Measurements from ENCODE around the gene ADARB2. TPM values are rescaled to one million over a fixed set of nuclear protein-coding genes. Genes with fewer than 3 reads are reported as not detected.

The ADARB2 gene
- total RNA-seq, 1 experiment from 2014 or later, result not detected

DNA sequence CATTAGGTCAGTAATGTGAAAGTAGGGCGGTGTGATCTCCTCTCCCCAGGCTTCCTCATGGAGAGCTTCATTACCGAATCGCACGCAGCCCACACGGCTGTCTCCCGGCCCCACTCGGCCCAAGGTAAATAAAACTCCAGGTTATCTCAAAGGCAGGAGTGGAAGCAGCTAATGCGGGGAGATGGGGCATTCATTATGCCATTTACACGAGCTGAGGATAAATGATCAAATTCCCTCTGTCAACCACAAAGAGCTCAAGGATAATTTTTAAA lies 93.5 kb downstream of the ADARB2 start:
- DNase-seq (ENCODE audit: low read depth), result no peak

DNA sequence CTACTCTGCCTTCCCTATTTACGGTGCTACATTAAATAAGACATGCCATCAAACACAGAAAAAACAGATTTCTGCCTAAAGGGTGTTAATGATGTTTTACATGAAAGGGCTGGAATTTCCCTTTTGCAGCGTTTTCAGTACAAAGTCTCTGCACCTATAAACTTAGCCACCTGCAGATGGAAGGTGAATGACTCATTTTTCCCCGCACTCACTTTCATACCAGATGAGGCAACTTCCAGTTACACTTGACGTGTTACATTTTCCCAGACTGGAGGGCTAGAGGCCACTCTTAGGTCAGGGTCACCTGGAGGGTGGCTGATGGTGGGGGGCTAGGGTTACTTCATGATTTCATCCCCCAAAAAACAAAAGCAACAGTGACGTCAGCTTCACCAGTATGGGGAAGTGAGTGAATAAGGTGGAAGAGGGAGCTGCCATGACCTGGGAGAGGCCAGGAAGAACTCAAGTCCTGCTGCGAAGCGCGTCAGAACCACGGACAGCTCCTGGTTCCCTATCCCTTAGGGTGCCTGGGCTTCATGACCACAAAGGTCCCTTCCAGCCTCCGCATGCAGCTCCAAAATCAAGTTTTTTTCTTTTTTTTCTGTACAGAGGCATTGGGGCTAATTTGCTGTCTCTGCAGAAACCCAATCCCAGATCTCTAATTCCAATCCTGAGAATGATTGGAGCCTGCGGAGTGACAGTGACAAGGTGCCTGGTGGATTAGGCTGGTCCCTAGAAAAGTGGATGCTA lies 94.0 kb downstream of the ADARB2 start:
- peak; percentile 11 for DNase-seq (ENCODE audit: low read depth)

DNA sequence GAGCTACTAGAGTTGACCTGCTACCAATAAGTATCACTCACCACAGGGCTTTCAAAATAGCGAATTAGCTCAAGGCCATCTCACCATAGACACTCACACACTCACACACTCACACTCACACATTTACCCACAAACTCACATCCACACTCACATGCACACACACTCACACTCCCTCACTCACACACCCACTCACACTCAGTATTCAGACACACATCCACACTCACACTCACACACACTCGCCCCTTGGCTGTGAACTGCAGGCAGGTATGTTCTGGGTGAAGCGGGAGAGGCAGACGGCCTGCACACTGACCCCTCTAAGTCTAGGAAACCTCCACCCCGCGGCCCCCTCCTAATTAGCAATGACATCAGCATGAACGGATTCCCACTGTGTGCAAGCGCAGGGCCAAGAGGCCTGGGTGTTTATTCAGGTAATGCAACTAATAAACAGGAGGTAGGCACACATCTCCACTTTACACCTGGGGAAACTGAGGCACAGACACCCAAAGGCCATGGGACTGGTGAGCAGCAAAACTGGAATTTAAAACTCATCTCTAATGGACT lies 94.6 kb downstream of the ADARB2 start:
- no peak for DNase-seq (ENCODE audit: low read depth)

DNA sequence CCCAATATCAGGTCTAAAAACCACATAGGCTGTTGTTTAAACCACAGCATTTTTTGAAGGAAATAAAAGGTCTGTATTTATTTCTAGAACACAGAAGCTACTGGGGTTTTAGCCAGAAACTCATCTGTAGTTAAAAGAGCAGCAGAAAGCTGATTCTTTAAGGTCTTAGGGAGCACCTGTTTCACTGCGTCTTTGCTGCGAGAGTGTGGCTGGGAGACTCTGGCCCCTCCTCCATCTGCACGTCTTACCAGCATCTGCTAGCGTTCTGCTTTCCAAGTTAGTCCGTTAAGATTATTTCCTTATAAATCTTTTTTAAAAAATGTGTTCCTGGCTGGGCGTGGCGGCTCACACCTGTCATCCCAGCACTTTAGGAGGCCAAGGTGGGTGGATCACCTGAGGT lies 95.9 kb downstream of the ADARB2 start:
- DNase-seq (ENCODE audit: low read depth), result no peak

DNA sequence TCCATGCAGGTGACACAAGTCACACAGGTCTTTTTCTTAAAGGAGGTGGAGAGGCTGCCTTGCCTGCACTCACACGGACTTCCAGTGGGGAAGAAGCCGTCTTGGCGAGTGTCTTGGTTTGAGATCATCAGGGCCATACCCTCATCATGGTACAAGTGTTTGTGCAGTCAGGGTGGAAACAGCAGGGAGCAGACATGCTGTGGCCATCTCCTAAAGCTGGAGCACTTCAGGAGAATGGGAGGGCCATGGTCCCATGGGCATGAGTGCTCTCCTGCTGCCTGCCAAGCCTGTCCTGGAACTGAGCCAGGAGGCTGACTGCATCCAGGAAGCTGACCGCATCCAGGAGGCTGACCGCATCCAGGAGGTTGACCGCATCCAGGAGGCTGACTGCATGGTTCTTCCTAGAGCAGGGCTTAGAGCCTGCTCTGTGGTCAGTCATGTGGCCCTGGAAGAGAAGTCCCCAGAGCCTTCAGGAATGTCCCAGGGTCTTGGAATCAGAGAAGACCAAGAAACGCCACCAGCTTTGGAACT lies 98.4 kb downstream of the ADARB2 start:
- peak; percentile 75 for DNase-seq (ENCODE audit: low read depth)

DNA sequence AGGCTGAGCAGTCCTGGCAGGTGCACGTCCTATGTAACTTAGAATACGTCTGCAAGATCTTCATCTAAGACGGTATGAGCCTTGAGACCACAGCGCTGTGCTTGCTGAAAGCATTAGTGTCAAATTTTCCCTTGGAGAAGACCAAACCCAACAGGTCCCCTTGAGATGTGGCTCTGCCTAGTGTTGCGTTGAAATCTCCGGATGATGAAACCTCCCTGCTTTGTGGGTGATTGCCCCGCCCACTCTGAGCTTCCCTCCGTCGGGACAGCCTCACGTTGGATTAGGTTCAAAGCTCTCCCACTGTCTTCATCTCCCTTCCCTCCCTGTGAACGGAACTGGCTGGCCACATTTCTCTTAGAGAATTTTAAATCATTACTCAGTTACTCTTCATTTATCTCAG lies 102.0 kb downstream of the ADARB2 start:
- DNase-seq (ENCODE audit: low read depth), result no peak

DNA sequence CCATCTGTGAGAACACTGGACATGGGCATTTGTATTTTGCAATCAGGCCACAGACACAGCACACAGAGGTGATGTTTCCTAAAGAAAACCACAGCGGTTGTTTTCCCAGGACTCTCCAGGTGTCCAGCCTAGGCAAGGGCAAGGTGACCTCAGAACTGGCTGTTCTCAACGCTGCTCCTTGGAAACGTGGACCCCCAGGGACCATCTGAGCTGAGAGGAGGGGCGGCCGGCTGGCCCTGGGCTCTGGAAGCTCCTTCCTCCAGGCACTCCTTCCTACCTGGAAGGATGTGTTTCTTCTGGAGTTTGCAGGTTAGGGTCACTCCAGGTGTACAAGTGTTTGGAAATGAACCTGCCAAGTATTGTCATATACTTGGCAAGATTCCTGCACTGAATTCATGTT lies 103.1 kb downstream of the ADARB2 start:
- no peak for DNase-seq (ENCODE audit: low read depth)

DNA sequence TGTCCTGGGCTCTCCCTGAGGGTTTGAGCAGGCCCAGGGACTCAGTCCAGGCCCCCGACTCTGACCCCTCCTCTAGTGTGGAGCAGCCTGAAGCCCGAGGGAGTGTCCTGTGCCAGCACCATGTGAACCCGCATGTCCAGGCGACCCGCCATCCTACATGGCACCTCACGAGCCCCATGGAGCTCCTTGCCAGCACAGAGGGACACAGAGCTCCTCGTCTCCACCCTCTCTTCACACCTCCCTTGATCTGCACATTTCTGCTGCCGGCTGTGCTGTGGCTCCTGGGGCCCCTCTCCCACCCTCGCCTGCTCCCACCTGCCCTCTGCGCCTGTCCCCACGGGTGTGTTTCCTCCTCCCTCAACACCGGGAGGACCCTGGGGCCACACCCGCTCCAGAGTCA lies 103.5 kb downstream of the ADARB2 start:
- no peak for DNase-seq (ENCODE audit: low read depth)

DNA sequence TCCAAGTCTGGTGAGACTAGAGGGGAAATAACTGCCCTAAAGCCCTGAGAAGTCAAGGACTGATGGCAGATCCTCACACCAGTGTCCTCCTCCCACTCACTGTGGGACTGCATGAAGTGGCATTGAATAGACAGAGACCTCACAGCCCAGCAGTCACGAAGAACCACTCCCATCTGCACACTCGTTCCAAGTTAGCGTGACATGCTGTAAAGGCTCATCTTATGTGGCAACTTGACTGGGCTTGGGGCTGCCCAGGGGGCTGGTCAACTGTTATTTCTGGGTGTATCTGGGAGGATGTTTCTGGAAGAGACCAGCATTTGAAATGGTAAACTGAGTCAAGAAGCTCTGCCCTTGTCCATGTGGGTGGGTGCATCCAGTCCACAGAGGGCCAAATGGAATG lies 104.7 kb downstream of the ADARB2 start:
- DNase-seq (ENCODE audit: low read depth), result no peak

DNA sequence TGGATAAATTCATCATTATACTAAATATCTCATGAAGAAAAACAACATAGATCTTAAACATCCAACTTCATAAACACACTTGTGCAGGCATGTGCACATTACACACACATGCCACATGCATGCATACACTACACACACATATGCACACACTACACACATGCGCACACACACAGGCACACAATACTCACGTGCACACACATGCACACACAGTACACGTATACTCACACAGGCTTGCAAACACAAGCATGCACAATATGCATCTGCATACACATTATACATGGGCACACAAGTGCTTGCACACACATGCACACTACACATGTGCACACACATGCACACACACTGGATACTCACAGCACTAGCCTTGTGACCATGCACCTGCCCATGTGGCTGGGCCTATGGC lies 105.2 kb downstream of the ADARB2 start:
- DNase-seq (ENCODE audit: low read depth), result no peak

DNA sequence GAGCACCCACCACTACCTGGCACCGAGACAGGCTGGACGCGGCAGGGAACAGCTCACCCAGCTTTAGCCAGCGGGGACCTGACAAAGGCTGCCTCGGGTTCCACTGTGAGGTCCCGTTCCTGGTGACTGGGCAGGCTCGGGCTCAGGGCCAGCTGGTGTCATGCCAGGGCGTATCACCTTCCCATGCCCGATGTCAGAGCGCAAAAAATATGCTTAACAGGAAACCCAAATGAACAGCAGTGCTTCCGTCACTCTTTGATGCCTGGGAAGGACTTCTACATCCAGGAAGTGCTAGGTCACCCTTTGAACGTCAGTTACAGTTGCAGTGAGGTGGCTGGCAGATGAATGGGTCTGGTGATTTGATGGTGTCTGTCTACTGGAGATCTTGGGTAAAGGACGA lies 106.0 kb downstream of the ADARB2 start:
- DNase-seq (ENCODE audit: low read depth), result peak; percentile 36

DNA sequence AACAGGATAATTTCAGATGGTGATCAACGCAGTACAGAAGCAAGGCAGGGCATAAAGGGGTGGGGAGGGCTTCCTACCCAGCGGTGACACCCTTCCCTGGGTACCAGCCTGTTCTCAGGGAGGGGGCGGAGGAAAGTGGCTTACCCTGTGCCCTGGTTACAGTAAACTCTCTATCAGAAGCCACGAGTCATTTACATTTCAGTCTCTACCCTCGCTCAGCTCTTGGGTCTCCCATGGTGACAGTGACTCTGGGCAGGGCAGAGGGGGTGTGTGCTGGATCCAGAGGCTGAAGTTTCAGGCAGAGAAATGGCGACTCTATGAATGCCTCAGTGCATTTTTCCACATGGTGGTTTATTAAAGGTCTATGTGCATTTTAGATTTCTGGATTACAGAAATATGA lies 107.0 kb downstream of the ADARB2 start:
- no peak for DNase-seq (ENCODE audit: low read depth)

DNA sequence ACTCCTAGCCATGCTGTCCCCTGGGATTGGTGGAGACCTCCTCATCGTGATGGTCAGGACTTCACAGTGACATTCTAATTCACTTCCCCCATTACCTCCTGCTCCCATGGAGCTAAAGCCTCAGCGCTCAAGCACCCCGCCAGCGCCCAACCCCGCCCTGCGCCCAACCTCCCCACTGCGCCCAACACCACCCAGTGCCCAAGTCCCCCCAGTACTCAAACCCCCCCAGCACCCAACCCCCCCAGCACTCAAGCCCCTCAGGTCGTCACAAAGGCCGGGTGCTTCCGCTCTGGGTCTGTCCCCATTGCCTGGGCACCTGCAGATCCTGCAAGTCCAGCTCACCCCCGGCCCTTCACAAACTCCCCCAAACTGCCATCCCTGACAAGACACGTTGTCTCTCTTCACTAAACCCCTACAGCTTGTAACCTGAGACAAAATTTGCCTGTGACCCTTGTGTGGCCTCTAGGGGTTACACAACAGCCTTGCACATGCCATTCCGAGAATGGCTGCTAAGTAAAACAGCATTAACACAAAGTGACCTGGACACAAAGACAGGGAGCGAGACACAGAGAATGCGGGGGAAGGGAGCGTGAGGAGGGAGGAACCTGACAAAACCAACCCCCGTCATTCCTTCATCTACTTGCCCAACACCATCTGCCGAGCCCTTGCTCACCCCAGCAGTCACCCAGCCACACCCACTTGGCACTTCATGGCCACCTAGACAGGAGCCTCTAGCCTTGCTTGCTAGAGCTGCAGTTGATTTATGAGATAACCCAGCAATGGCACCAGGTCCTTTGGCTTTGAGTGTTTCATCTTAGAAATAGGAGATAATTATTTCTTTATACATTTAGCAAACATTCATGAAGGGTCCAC lies 107.8 kb downstream of the ADARB2 start:
- no peak for DNase-seq (ENCODE audit: low read depth)

DNA sequence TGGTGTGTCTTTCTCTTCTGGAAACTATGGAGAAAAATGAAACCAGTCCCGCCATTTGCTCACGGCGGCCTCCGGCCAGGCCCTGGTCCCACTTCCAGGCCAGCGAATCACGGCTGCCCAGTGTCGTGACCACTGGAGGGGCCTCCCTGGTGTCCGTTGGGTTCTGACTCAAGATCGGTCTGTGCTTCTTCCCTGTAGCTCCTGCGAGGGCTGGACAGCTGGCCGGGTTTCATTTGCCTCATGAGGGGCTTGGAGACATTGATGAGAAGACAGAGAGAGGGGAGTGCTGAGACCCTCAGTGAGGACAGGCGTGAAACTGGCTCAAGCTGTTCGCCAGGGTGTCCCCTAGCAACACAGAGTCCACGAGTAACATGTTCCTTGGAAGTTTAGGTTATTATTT lies 108.6 kb downstream of the ADARB2 start:
- no peak for DNase-seq (ENCODE audit: low read depth)

DNA sequence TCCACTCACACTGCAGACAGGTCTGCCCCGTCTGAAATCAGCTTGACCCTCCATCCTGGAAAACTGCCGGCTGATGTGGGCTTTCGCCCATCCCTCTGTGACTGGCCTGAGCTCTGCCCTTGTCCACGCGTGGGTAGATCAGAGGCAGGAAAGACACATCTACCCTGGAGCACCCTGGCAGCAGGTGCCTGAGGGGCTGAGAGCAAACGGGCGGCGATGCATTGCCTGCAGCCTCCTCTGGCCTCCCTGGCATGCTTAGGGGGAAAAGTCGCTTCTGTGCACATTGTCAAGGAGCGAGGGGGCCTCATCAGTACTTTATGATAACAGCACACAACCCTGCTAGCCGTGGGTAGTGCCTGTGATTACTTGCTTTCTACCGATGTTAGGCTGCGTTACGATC lies 109.4 kb downstream of the ADARB2 start:
- no peak for DNase-seq (ENCODE audit: low read depth)

DNA sequence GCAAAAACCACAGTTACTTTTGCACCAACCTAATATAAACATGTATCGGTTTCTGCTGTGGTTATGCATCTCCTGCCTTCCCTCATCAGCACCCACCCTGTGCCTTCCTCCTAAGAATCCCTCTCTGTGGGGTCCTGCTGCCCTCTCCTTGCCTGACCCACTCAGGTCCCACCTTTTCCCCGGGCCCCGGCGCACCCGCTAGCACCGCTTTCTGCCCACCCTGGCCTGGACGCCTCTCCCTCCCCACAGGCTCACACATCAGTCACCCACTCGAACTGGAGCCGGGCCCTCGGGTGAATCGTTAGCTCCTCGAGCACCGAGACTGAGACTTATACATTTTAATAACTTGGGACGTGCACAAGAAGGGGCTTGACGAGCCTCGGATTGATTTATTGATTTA lies 110.5 kb downstream of the ADARB2 start:
- no peak for DNase-seq (ENCODE audit: low read depth)

DNA sequence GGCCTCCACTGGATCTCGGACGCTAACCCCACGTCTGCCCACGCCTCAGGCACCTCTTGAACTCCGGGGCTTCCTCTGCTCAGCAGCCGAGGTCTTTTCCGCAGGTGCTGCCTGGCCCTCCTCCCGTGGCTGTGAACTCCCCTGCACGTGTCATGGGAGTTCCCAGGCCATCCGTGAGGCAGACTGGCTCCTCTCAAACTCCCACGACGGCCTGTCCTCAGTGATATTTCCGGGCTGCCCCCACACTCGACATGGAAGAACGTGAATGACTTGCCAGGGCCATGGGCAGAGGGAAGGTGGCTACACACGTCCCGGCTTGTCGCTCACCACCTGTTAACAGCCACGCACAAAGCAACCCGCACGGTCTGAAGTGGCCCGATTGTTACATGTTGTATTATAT lies 110.9 kb downstream of the ADARB2 start:
- DNase-seq (ENCODE audit: low read depth), result no peak

DNA sequence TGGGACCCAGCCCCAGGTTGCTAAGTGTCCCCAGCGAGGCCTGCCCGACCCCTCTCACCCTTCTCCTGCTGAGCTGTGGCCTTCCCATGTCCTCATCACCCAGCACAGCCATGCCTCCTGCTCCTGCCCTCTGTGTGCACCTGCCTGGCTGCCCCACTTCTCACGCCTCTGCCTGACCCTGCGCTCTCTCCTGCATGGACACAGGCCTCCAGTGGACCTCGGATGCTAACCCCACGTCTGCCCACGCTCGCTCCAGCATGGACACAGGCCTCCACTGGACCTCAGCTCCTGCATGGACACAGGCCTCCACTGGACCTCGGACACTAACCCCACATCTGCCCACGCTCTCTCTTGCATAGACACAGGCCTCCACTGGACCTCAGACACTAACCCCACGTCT lies 111.6 kb downstream of the ADARB2 start:
- DNase-seq (ENCODE audit: low read depth), result no peak

DNA sequence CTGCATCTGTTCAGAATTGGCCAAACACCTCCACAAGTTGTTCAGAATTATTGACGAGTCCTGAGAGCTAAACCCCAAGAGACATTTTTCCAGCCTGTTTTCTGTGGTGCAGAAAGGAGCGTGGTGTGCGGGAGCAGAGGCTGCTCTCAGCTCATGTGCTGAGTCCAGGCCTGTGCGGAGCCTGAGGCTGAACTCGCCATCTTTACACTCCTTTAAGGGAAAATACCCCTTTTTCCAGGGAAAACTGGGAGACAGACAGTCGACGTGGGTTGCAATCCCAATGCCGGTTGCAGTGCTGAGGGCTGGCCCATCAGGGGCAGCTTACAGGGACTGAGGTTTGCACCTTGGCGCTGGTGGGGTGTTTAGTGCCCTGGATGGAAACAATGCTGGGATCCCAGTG lies 112.2 kb downstream of the ADARB2 start:
- no peak for DNase-seq (ENCODE audit: low read depth)

DNA sequence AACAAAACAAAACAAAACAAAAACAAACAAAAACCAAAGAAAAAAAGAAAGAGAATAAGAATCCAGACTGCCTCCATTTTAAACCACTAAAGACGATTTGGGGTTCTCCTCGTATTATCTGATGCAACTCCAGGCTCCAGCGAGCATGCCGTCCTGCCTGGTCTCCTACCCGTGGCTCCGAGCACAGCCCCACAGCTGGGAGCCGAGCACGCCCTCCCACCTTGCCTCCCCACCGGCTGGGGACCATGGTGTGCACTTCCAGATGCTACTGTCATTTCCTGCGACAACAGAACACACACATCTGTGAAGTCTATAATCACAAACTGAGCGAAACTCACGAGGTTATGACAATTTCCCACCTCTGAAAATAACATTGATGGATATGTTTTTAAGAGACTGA lies 113.1 kb downstream of the ADARB2 start:
- no peak for DNase-seq (ENCODE audit: low read depth)

DNA sequence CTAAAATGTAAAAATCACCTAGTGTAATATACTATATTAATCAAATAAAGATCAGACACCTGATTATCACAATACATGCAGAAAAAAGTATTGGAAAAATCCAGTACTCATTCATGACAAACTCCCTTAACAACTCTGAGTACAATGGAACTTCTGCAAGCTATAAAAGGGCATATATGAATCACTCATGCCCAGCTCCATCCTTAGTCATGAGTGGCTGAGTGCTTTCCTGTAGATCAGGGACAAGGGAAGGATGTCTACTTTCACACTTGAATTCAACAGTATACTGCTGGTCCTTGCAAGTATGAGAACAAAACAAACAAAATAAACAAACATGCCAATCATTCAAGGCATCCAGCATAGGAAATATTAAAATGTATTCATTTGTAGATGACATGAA lies 116.5 kb downstream of the ADARB2 start:
- peak; percentile 20 for DNase-seq (ENCODE audit: low read depth)
